A673 (cell line): ENCODE data around the gene HTD2. TPM values are rescaled to one million over a fixed set of nuclear protein-coding genes. Genes with fewer than 3 reads are reported as not detected.

Experiments
- BruUV-seq: library from RNA; stranded (reverse); fragments of 400-500 nt; replicated peaks from 2 replicates; lab custom pipeline; 2021; lab: Mats Ljungman, UMichigan
- CTCF ChIA-PET: fragments of 300-600 bp; sonication (Branson Sonifier 250); formaldehyde crosslinking; loops from one replicate; lab custom pipeline; 2022; ENCODE audit warnings: antibody characterized with exemption; lab: Charles Lee
- POLR2A ChIA-PET: fragments of 300-600 bp; sonication (Branson Sonifier 250); formaldehyde crosslinking; loops from one replicate; lab custom pipeline; 2022; ENCODE audit warnings: antibody characterized with exemption; ENCODE audit not compliant: low non-redundant PET; lab: Charles Lee
- DNase-seq: peaks from one replicate; pipeline ENCODE4 v3.0.0-alpha.2; 2015; ENCODE audit warnings: low spot score
- H3K27ac ChIP-seq: fragments of 200-600 bp; sonication (generic); 2 replicates; pipeline ENCODE4 v1.5.1; 2016; ENCODE audit warnings: mixed run types, low read depth, mild to moderate bottlenecking, mixed read lengths, antibody characterized with exemption, low read length; ENCODE audit not compliant: poor library complexity, severe bottlenecking
- H3K27me3 ChIP-seq: fragments of 200-600 bp; sonication (generic); replicated peaks from 2 replicates; pipeline ENCODE4 v1.6.1; 2017; ENCODE audit warnings: mixed run types, low read depth, mild to moderate bottlenecking, mixed read lengths, antibody characterized with exemption, low read length; ENCODE audit not compliant: insufficient read depth, poor library complexity
- H3K36me3 ChIP-seq: fragments of 200-600 bp; sonication (generic); 2 replicates; pipeline ENCODE4 v1.6.1; 2016; ENCODE audit warnings: mixed run types, mild to moderate bottlenecking, mixed read lengths, antibody characterized with exemption, low read length; ENCODE audit not compliant: insufficient read depth, poor library complexity, severe bottlenecking
- H3K4me1 ChIP-seq: fragments of 200-600 bp; sonication (generic); 2 replicates; pipeline ENCODE4 v1.6.1; 2017; ENCODE audit warnings: mixed run types, mild to moderate bottlenecking, mixed read lengths, antibody characterized with exemption, low read length; ENCODE audit not compliant: insufficient read depth, poor library complexity, severe bottlenecking
- H3K4me3 ChIP-seq: fragments of 200-600 bp; sonication (generic); 2 replicates; pipeline ENCODE4 v1.5.1; 2016; ENCODE audit warnings: low read depth, mixed run types, mild to moderate bottlenecking, mixed read lengths, low read length; ENCODE audit not compliant: poor library complexity, severe bottlenecking
- H3K9me3 ChIP-seq: fragments of 200-600 bp; sonication (generic); 2 replicates; pipeline ENCODE4 v1.6.1; 2016; ENCODE audit warnings: mixed run types, low read depth, mild to moderate bottlenecking, mixed read lengths, antibody characterized with exemption, low read length; ENCODE audit not compliant: poor library complexity, severe bottlenecking
- EZH2 ChIP-seq: fragments of 200-600 bp; sonication (generic); IDR thresholded peaks from 2 replicates; pipeline ENCODE4 v1.6.1; 2017; ENCODE audit warnings: borderline replicate concordance, low read depth, mild to moderate bottlenecking, mixed read lengths, antibody characterized with exemption, low read length; ENCODE audit not compliant: poor library complexity, severe bottlenecking
- intact Hi-C: fragments of 100-400 bp; cut with micrococcal nuclease; formaldehyde crosslinking; loops from one replicate; pipeline ENCODE4 v1.10.0; 2022; ENCODE audit not compliant: unreplicated experiment
- total RNA-seq: library from RNA; stranded (reverse); gene quantifications from 2 replicates; pipeline ENCODE4 v1.2.3, GENCODE V29; 2021
- TF ChIP-seq, protein P1 (sequence below): fragments of 300-800, 200-600 bp; sonication (generic); conservative IDR thresholded peaks from 2 replicates; pipeline ENCODE4 v1.5.1; 2017; ENCODE audit warnings: low read depth, mild to moderate bottlenecking, antibody characterized with exemption, low read length, moderate library complexity, mixed read lengths

Gene HTD2
- total RNA-seq, 1 experiment from 2014 or later, result 9.0 TPM

DNA sequence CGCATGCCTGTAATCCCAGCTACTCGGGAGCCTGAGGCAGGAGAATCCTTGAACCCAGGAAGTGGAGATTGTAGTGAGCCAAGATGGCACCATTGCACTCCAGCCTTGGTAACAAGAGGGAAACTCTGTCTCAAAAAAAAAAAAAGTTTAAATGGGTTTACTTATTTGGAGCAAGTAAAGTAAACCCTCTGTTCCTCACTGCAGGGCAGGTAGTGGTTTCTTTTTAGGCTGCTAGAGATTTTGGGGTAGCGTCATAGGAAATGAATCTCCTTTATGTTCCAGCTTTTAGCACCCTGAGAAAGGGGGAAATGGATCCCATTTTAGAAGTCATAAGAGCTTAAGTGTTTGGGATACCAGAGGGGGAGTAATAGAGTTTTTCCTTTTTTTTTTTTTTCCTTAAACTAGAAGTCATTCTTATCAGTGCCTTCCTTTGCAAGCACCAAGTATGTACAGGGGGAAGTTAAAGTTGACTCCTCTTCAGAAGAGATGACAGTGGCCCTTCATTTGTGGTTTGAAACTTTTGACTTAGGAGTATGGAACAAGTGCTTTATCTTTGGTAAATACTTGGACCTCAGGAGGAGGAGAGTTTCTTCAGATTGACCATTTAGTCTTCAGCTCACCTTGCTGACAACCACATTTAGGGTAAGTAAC, 34.4 kb downstream of the HTD2 start:
- H3K27me3 ChIP-seq, result no peaks in the 10 kb centered on the region
- ChIA-PET POLR2A (no interaction called here), CTCF (no interaction called here)
- no peaks in the 10 kb centered on the region for H3K36me3 ChIP-seq
- TF ChIP-seq, protein P1, sequence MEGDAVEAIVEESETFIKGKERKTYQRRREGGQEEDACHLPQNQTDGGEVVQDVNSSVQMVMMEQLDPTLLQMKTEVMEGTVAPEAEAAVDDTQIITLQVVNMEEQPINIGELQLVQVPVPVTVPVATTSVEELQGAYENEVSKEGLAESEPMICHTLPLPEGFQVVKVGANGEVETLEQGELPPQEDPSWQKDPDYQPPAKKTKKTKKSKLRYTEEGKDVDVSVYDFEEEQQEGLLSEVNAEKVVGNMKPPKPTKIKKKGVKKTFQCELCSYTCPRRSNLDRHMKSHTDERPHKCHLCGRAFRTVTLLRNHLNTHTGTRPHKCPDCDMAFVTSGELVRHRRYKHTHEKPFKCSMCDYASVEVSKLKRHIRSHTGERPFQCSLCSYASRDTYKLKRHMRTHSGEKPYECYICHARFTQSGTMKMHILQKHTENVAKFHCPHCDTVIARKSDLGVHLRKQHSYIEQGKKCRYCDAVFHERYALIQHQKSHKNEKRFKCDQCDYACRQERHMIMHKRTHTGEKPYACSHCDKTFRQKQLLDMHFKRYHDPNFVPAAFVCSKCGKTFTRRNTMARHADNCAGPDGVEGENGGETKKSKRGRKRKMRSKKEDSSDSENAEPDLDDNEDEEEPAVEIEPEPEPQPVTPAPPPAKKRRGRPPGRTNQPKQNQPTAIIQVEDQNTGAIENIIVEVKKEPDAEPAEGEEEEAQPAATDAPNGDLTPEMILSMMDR, result no peak
- no peak for TF ChIP-seq EZH2
- H3K4me3 ChIP-seq, result no peak overlapping the region
- no TSS peak for BruUV-seq
- no peaks in the 10 kb centered on the region for H3K9me3 ChIP-seq
- H3K4me1 ChIP-seq, result peaks cover 1% of the 10 kb centered on the region
- no peak for DNase-seq
- no peak overlapping the region for H3K27ac ChIP-seq
- intact Hi-C loops, result no loop called here

DNA sequence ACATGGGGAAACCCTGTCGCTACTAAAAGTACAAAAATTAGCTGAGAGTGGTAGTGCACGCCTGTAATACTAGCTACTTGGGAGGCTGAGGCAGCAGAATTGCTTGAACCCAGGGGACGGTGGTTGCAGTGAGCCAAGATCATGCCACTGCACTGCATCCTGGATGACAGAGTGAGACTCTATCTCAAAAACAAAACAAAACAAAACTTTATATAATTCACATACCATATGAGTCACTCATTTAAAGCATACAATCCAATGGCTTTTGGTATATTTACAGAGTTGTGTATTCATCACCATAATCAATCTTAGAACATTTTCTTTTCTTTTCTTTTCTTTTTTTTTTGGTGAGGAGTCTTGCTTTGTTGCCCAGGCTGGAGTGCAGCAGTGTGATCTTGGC, 35.1 kb downstream of the HTD2 start:
- DNase-seq, result no peak
- no peaks in the 10 kb centered on the region for H3K9me3 ChIP-seq
- no TSS peak for BruUV-seq
- ChIA-PET CTCF (no interaction called here), POLR2A (no interaction called here)
- intact Hi-C loops, result no loop called here
- no peak overlapping the region for H3K27ac ChIP-seq
- no peak overlapping the region for H3K4me3 ChIP-seq
- no peaks in the 10 kb centered on the region for H3K27me3 ChIP-seq
- H3K36me3 ChIP-seq, result no peaks in the 10 kb centered on the region
- TF ChIP-seq EZH2, result no peak
- TF ChIP-seq, protein P1, result no peak
- H3K4me1 ChIP-seq, result no peaks in the 10 kb centered on the region

DNA sequence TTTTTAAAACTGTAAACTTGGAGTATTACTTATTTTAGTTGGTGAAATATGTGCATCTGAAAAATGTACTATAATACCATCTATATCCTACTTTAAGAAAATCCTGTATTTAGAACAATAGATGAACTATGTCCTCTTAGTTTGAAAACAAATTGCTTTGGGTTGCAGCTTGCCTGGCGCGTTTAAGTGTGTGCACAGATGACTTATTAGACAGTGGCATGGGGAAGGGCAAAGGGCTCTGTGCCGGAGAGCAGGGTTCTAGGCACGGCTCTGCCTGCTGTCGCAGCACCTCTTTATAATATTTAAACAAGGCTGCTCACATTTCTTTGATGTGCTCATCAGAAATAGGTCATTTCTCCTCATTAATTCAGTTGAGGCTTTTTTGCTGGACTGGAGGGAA, 36.4 kb downstream of the HTD2 start:
- no TSS peak for BruUV-seq
- no peaks in the 10 kb centered on the region for H3K27me3 ChIP-seq
- H3K36me3 ChIP-seq, result no peaks in the 10 kb centered on the region
- no peak for DNase-seq
- H3K4me1 ChIP-seq, result no peaks in the 10 kb centered on the region
- no peaks in the 10 kb centered on the region for H3K9me3 ChIP-seq
- no peak overlapping the region for H3K27ac ChIP-seq
- no peak for TF ChIP-seq EZH2
- TF ChIP-seq, protein P1, result no peak
- intact Hi-C loops, result no loop called here
- H3K4me3 ChIP-seq, result no peak overlapping the region
- ChIA-PET POLR2A (no interaction called here), CTCF (no interaction called here)
